GM18526 (cell line): ENCODE data around the gene PITHD1.
A peak's percentile ranks its signal among the peaks of the same experiment; 100 is the strongest.

Source experiments
- POLR2A ChIP-seq: IDR thresholded peaks from 3 replicates; pipeline ENCODE4 v1.6.1; 2011; ENCODE audit not compliant: insufficient read length; ENCODE audit errors: extremely low read depth

Gene PITHD1

GRCh38 chr1:23759277-23759676 is 18.9 kb upstream of the PITHD1 start:
- no peak for TF ChIP-seq POLR2A

GRCh38 chr1:23763041-23763577 is 15.1 kb upstream of the PITHD1 start:
- TF ChIP-seq POLR2A = no peak

- no peak for TF ChIP-seq POLR2A
Observed at GRCh38 chr1:23768733-23769132, 9.5 kb upstream of the PITHD1 start.

- no peak for TF ChIP-seq POLR2A
Observed at GRCh38 chr1:23772049-23772853, 6.0 kb upstream of the PITHD1 start.

- no peak for TF ChIP-seq POLR2A
Observed at GRCh38 chr1:23772854-23773242, 5.4 kb upstream of the PITHD1 start.

GRCh38 chr1:23774174-23774880 is 3.9 kb upstream of the PITHD1 start:
- no peak for TF ChIP-seq POLR2A

- no peak for TF ChIP-seq POLR2A
Observed at GRCh38 chr1:23776217-23776616, 2.0 kb upstream of the PITHD1 start.

GRCh38 chr1:23779826-23780371 is 1.7 kb downstream of the PITHD1 start:
- TF ChIP-seq POLR2A = no peak

- TF ChIP-seq POLR2A = no peak
Observed at GRCh38 chr1:23784846-23785245, 6.6 kb downstream of the PITHD1 start.

- TF ChIP-seq POLR2A = no peak
Observed at GRCh38 chr1:23787701-23788100, 9.5 kb downstream of the PITHD1 start.

GRCh38 chr1:23788695-23789094 is 10.5 kb downstream of the PITHD1 start:
- TF ChIP-seq POLR2A = no peak

- peak; percentile 73 for TF ChIP-seq POLR2A
Observed at GRCh38 chr1:23790696-23791515, 12.7 kb downstream of the PITHD1 start, which contains the start of gene LYPLA2. TSS of gene LYPLA2 (plus strand) at chr1:23791145. CDS start at chr1:23792683, 1,538 bp downstream.

- no peak for TF ChIP-seq POLR2A
Observed at GRCh38 chr1:23791516-23792047, 13.4 kb downstream of the PITHD1 start.

- no peak for TF ChIP-seq POLR2A
Observed at GRCh38 chr1:23792151-23792945, 14.1 kb downstream of the PITHD1 start.
